GM18907 (cell line): ENCODE results near the gene CPNE1.

ENCODE experiments used
- ATAC-seq: cut with Tn5 transposase; IDR thresholded peaks from one replicate; pipeline ENCODE4 v1.9.1; 2021; ENCODE audit warnings: mild to moderate bottlenecking, moderate library complexity; ENCODE audit not compliant: unreplicated experiment

CPNE1 gene

DNA sequence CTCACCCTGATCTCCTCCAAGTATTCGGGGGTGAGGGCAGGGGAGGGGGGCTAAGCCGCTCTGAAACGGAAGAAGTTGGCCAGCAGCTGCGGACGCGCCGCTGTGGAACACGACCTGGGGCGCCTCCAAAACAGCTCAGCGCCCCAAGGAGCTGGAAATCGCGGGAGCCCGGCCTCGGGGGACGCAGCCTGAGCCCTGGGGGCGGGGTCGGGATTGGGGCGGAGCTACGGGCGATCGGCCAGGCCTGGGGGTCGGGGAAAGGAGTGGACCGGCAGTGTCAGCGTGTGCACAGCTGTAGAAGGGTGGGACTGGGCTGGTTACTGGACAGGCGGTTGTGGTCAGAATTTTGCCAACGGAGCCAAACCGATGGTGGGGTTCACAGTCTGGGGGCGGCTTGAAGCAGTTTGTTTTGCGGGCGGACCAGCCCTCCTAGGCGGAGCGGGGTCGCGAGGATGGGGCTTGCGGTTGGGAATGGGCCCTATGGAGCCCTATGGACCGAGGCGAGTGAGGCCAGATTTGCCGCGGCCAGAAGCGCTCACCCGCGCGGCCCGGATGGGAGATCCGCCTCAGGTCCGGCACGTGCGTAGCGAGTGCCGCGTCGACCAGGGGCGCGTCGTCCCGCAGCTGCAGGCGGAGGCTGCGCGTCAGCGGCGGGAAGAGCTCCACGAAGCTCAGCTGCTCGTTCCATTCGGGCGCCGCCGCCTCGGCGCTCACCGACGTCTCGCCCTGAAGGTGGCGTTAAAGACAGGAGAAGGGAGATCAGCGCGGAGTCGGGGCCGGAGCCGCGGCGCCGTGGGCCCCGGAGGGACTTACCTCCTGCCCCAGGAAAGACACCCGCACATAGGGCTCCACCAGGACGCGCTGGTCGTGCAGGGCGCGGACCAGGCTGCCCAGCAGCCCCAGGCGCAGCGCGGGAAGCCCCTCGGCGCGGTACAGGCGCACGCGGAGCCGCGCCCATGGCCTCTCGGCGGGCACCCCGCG, 63.4 kb downstream of the CPNE1 start:
- peak; percentile 56 for ATAC-seq

DNA sequence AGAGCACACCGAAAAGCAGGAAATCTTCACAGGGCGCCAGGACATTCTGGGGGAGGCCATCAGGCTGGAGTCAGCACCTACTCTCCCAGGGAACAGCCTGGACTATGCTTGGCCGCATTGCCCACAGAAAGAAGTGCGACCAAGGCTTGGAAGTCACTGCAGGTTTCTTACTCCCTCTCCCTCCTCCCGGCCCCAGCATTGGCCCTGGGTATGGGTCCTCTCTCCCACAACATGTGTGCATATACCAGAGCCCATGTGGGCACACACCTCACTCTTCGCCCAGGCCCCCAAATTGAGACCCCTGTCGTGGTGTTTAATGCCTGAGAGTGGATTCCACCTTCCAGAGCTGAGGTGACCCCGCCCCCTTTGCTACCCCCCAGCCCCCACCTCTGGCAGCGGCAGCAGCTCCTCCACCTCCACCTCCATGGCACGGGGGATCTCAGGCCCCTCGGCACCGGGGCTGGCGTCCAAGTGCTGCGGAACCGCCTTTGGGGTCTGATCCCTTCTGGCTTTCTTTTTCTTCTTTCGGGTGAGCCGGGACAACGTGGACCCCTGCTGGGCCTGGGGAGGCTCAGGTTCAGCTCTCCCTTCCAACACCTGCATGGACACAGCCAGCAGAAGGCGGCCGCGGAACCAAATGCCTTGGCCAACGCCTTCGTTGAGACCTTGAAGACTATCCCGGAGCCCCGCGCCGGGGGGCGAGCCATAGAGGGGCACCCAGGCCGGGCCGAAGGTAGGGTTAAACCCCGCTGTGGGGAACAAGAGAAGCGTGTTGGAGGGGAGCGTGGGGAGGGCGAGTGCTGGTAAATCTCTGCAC, 64.3 kb downstream of the CPNE1 start:
- no peak for ATAC-seq

DNA sequence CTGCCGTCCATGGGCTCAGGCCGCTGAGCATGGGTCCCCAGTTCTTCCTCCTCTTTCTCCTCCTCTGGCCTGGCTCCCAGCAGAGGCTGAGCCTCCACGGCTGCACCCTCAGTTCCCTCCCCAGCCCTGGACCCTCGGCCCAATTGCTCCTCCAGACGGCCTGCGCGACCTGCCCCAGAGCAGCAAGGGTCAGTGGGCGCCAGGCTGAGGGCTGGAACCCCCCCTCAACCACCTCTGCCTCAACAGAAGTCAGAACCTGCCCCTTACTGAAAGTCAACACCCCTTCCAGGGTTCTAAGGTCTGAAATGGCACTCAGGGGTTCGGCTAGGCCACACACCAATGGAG, 65.0 kb downstream of the CPNE1 start:
- ATAC-seq = no peak

DNA sequence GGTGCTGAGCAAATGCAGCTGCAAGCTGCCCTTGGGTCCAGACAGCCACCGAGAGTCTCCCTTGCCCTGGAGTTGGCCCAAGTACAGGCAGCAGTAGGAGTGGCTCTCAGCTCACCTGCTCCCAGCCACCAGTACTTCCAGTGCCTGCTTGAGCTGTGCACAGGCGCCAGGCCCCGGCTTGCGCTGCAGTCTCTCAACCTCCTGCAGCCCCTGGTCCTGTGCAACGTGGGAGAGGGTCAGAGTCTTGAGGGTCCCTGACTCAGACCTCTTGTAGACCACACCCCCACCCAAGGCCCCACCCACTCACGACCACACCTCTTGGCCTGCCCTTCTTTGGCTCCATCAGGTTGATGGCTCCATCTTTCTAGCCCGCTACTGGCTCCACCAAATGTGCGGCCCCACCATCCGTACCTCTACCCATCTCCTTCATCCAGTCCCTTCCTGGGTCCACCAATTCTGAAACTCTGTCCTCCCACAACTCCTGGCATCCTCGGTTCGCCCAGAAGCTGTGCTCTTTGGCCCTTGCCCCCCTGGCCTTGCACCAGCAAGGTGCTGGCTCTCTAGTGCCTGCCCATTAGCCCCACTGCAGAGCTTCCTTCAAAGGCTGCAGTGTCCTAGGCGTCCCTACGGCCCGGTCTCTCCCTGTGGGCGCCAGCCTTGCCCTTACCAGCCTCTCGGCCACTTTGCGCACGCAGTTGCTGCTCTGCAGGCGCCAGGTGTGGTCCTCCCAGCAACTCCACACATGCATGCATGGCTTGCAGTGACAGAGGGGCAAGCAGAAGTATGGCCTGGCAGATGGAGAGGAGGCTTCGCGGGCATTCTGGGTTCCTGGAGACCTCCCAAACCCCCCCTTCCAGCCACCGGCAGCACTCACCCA, 65.6 kb downstream of the CPNE1 start:
- ATAC-seq = no peak

DNA sequence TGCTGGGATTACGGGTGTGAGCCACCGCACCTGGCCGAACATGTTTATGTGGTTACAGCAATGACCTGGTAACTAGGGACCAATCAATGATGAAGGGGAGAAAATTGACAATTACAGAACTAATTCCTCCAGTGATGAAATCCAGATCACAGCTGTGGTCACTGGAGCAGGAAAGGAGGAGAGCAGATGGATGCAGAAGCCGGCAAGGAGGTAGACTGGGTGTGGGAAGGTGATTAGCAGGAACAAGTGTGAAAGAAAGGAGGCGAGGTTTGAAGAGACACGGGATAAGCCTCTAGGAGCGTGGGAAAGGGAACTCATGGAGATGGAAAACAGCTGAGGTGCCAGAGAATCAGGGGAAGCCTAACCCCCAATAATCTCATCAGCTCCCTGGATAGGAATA, 66.2 kb downstream of the CPNE1 start:
- no peak for ATAC-seq

DNA sequence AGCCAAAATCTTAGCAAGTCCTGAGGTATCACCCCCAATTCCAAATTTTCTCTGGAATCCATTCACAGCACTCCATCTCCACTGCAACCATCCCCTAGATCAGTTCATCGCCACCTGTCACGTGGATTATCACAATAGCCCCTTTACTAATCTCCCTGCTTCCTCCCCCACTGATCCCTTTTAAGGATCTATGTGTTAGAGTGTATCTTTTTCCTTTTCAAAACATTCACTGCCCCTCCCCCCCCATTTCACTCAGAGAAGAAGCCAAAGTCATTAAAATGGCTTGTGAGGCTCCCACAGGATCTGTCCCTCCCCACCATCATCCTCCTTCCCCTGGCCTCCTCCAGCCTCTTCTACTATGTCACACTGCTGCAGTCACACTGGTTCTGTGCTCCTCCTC, 67.5 kb downstream of the CPNE1 start:
- no peak for ATAC-seq

DNA sequence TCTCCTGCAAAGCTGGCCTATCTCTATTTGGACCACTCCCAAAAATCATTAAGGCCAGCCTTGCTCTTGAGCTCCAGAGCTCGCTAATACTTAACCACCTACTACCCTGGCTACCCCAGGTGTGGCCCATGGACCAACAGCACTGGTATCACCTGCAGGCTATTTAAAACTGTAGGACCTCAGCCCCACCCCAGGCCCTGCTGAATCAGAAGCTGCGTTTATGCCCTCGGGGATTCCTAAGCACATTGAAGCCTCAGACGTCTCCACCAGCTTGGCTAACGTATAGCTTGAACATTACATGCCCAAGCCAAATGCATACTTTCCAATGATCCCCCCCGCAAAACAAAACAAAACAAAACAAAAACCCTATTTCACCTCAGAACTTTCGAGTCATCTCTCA, 68.8 kb downstream of the CPNE1 start:
- no peak for ATAC-seq

DNA sequence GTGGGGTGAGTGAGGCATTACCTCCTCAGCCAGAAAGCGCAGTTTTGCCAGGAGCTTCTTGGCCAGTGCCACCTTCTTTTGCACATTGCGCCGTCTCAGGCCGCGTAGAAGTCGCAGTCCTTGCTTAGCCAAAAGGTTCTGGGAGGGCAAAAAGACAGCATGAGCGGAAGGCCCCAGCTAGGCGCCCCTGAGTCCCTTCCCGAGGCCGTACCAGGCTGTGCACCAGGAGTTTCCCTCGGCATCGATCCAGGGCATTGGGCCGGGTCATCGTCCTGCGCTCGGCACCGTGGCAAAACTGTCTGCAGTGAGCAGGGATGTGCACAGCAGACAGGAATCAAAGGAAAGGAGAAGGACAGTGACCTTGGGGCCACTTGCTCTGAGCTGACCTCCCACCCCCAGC, 69.2 kb downstream of the CPNE1 start:
- no peak for ATAC-seq

DNA sequence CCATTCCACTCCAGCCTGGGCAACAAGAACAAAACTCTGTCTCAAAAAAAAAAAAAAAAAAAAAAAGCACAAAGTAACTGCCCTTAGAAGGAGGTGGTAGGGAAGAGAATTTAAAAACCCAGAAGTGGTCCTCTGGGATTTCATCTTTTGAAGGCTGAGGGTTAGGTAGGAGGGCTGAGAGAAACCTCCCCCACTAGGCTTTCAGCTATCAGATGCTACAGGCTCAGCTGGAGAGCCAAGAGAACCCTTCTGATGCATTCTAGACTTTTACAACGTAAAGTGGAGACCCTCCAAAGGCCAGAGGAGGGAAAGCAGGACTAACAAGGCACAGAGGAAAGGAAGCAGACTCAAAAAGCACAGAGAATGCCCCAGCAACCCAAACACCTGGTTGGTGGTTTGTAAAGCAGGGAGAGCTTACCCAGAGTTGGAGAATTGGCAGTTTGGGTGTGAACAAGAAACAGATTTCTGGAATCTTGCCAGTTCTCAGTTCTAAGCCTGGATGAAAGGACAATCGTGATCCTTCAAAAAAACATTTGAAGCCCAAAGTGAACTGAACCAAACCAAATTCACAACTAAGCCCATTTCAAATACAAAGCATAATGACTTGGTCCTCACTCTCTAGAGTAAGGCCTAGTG, 72.2 kb downstream of the CPNE1 start:
- no peak for ATAC-seq

DNA sequence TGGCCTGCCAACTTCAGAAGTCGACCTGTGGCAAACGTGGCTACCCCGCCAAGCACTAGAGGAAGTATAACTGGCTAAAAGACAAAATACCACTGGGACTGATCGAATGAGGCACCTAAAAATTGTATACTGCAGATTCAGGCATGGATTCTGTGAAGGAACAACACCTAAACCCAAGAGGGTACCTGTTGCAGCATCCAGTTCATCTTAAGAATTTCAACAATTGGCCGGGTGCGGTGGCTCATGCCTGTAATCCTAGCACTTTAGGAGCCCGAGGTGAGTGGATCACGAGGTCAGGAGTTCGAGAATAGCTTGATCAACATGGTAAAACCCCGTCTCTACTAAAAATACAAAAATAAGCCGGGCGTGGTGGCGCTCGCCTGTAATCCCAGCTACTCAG, 76.3 kb downstream of the CPNE1 start:
- ATAC-seq = no peak

DNA sequence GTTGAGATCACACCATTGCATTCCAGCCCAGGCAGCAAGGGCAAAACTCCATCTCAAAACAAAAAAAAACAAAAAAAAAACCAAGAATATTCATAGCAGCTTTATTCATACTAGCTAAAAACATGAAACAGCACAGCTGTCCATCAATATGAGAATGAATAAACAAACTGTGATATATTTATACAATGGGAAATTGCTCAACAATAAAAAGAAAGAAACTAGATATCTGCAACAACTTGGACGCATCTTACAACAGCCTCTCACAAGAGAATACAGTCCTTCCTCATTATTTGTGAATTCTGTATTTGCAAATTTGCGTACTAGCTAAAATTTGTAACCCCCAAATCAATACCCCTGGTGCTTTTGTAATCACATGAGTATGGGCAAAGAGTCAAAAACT, 77.3 kb downstream of the CPNE1 start:
- ATAC-seq = no peak

DNA sequence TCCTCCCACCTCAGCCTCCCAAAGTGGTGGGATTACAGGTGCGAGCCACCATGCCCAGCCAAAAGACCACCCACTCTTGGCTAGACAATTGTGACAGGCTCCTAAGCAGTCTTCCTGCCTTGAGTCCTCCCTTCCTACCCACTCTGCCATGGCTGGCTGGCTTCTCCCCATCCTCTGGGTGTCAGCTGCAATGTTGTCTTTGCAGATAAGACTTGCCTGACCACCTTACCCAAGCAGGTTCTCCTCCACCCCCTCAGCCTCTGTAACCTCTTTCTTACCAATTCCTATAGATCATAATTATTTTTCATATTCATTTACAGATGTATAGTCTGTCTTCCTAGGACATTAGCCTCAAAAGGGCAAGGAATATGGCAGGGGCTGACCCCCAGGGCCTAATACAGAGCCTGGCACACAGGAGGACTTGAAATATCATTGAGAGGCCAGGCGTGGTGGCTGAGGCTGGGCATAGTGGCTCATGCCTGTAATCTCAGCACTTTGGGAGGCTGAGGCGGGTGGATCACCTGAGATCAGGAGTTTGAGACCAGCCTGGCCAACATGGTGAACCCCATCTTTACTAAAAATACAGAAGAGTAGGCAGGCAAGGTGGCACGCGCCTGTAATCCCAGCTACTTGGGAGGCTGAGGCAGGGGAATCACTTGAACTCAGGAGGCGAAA, 77.8 kb downstream of the CPNE1 start:
- no peak for ATAC-seq

DNA sequence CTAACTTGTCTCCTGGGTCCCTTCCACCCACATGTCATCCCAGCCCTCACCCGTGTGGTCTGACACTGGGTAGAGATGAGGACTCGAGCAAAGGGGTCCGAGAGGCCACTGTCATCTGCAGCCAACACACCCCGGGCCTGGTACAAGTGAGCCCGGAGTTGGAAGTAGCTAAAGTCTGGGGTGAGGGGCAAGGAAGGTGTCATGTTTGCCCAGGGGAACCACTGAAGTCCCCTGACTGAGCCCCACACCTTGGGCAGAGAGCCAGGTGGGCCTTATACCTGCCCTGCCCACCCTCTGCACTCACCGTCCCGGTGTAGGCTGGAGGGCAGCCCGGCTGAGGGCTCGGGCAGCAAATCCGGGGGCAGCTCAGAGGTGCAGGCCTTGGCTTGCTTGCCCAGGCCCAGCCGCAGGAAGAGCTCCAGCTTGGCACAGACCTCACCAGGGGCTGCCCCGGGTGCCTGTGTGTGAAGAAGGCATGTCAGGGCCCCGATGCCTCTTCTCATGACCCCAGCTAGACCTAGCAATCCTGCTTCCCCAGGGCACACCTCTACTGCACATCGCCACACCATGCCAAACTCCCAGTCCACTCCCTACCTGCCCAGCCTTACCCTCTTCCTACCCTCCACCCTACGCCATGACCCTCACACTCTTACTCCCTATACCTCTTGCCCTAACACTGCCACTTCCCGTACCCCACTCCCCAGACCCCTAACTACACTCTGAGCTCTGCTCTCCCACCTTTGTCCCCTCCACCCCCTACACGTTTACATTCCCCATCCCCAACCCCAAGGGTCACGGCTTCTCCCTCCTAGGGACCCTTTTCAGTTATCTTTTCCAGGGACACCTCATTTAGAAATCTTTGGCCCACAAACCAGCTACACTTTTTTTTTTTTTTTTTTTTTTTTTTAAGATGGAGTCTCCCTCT, 80.8 kb downstream of the CPNE1 start:
- no peak for ATAC-seq

DNA sequence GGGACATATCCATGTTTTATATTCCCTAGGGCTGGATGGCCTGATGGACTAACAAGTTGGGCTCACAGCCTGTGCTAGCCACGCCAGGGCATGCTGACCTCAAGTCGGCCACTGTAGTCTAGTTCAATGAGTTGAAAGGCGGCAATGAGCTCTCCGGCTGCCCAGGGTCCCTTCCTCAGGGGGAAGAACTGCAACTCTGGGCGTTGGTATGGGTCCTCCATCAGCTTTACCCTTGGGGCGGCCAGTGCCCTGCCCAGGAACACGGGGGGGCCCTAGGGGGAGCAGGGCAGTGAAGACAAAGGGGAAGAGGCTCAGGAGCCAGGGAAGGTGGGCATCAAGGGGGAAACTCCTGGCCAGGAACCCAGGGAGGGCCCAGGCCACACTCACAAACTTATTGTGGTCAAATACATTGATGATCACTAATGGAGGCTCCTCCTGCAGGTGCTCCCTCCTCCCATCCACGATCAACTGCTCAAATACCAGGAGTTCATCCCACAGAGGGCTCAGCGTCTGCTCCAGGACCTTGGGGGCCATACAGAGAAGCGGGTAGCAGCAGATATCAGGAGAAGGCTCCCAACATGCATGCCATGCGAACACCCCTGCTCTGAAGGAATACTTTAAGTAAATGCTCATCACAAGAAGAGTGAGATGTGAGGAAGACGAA, 81.8 kb downstream of the CPNE1 start:
- ATAC-seq = no peak

DNA sequence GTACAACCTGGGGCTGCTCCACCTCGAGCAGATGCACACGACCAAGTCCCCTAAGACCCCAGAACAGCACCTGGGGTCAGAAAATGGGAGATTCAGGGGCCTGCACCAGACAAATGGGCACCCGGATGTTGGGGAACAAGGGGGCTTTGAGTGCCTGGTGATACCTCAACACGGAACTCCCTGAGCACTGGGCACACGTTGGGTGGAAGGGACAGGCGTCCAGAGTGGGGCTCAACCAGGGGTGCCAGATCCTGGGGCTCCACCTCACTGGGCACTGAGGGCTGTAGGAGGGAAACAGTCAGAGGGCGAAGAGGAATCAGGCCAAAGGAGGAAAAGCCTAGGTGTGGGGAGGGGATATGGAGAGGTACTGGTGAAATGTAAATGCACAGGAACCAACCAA, 82.6 kb downstream of the CPNE1 start:
- ATAC-seq = no peak

DNA sequence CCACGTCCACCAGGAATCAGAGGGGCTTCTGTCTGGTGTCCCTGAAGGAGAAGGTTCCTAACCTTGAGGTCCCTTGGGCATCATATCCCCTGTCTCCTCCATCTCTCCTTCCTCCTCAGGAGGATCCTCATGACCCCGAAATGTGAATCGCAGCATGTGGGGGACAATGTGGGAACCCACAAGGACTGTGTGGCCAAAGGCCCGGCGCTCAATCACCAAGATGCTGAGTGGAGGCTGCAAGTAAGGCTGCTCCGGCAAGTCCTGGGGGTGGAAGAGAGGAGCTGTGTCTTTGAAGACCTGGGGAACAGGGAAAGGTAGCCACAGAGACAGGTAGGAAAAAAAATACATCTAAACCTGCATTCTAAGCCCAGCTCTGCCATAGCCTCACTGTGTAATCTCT, 85.5 kb downstream of the CPNE1 start:
- no peak for ATAC-seq

DNA sequence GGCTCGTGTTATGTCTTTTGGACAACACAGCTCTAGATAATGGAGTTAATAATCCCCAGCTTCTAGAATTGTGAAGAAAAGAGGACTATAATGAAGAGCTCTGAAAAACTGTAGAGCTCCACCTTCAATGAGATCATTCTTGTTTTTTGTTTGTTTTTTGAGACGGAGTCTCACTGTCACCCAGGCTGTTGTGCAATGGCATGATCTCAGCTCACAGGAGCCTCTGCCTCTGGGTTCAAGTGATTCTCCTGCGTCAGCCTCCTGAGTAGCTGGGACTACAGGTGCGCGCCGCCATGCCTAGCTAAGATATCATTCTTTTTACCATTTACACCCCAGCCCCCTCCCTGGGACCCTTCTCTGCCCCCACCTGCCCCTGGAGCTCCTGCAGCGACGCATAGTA, 86.2 kb downstream of the CPNE1 start:
- ATAC-seq = no peak

DNA sequence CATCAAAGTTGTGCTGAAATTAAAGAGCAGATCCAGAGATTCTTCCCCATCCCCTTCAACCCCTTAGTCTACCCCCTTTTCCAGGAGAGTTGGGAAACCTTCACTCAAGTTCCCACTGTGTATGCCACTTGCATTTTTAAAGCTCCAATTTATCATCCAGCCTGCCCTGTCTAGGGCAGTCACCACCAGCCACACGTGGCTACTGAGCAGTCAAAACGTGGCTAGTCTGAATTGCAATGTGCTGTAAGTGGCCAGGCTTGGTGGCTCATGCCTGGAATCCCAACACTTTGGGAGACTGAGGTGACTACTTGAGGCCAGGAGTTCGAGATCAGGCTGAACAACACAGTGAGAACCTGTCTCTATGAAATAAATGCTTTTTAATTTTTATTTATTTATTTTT, 87.9 kb downstream of the CPNE1 start:
- no peak for ATAC-seq
